Left ventricle myocardium inferior (tissue), 1 donor: ENCODE results near the gene KIAA1328. TPM values are rescaled to one million over a fixed set of nuclear protein-coding genes. Genes with fewer than 3 reads are reported as not detected.

Experiments
- DNase-seq: peaks from one replicate; pipeline ENCODE4 v3.0.0-alpha.2; 2020
- H3K27ac ChIP-seq: fragments of 200-600 bp; replicated peaks from 2 replicates; pipeline ENCODE4 v1.8.0; 2021
- H3K27me3 ChIP-seq: fragments of 200-600 bp; 2 replicates; pipeline ENCODE4 v1.8.0; 2021; ENCODE audit warnings: low read depth
- H3K36me3 ChIP-seq: fragments of 200-600 bp; 2 replicates; pipeline ENCODE4 v1.8.0; 2021
- H3K4me1 ChIP-seq: fragments of 200-600 bp; 2 replicates; pipeline ENCODE4 v1.8.0; 2021
- H3K4me3 ChIP-seq: fragments of 200-600 bp; 2 replicates; pipeline ENCODE4 v1.8.0; 2021; ENCODE audit warnings: mild to moderate bottlenecking, moderate library complexity
- H3K9me3 ChIP-seq: fragments of 200-600 bp; replicated peaks from 2 replicates; pipeline ENCODE4 v1.8.0; 2021
- intact Hi-C: fragments of 100-400 bp; cut with micrococcal nuclease; formaldehyde crosslinking; loops from one replicate; pipeline ENCODE4 v1.11.0; 2022
- total RNA-seq: library from RNA; stranded (reverse); fragmentation: NEBNext Ultra II Directional; extraction: Animal tissue kit (Norgen Biotek cat#: 25700); gene quantifications from one replicate; pipeline ENCODE4 v1.2.1, GENCODE V29; 2021
- TF ChIP-seq, protein P1 (sequence below): fragments of 200-600 bp; IDR thresholded peaks from 2 replicates; pipeline ENCODE4 v1.8.0; 2021; ENCODE audit warnings: antibody characterized with exemption, mild to moderate bottlenecking, borderline replicate concordance
- donor health status: DM: no; HTN: yes; CAD: no; lungs with severe emphysema.

KIAA1328 gene
- total RNA-seq, 1 donor from 2014 or later = 4.0 TPM

GRCh38 chr18:36947820-36948348 is 119.0 kb downstream of the KIAA1328 start:
- Histone ChIP-seq H3K4me1 (no peaks in the 10 kb centered on the region), H3K36me3 (no peaks in the 10 kb centered on the region), H3K4me3 (no peak overlapping the region), H3K9me3 (no peaks in the 10 kb centered on the region), H3K27me3 (no peaks in the 10 kb centered on the region), H3K27ac (no peak overlapping the region)
- TF ChIP-seq, protein P1, sequence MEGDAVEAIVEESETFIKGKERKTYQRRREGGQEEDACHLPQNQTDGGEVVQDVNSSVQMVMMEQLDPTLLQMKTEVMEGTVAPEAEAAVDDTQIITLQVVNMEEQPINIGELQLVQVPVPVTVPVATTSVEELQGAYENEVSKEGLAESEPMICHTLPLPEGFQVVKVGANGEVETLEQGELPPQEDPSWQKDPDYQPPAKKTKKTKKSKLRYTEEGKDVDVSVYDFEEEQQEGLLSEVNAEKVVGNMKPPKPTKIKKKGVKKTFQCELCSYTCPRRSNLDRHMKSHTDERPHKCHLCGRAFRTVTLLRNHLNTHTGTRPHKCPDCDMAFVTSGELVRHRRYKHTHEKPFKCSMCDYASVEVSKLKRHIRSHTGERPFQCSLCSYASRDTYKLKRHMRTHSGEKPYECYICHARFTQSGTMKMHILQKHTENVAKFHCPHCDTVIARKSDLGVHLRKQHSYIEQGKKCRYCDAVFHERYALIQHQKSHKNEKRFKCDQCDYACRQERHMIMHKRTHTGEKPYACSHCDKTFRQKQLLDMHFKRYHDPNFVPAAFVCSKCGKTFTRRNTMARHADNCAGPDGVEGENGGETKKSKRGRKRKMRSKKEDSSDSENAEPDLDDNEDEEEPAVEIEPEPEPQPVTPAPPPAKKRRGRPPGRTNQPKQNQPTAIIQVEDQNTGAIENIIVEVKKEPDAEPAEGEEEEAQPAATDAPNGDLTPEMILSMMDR = no peak
- intact Hi-C loops = no loop called here
- no peak for DNase-seq

- Histone ChIP-seq H3K27ac (no peak overlapping the region), H3K4me1 (no peaks in the 10 kb centered on the region), H3K4me3 (no peak overlapping the region), H3K36me3 (no peaks in the 10 kb centered on the region), H3K27me3 (no peaks in the 10 kb centered on the region), H3K9me3 (no peaks in the 10 kb centered on the region)
- intact Hi-C loops = no loop called here
- TF ChIP-seq, protein P1 = no peak
- no peak for DNase-seq
Measured at GRCh38 chr18:36950282-36950681, 121.4 kb downstream of the KIAA1328 start.

DNA sequence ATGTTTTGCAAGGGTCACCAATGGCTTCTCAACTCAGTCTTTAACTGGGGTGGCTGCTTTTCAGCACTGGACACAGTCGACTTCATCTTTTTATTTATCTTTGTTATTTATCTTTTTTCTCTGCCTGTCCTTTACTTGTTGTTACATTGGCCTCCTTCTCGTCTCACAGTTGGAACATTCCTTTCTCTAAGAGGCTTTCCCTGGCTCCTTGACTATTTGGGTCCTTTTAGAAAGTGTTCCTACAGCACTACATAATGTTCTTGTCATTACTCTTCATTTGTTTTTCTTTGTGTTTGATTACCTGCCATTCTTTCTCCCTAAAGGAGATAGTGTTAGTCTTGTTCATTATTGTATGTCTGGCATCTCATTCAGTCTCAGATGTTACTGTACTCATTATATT is 122.0 kb downstream of the KIAA1328 start:
- TF ChIP-seq, protein P1 = no peak
- no peaks in the 10 kb centered on the region for H3K36me3 ChIP-seq
- no peak overlapping the region for H3K27ac ChIP-seq
- intact Hi-C loops = no loop called here
- H3K9me3 ChIP-seq = no peaks in the 10 kb centered on the region
- no peaks in the 10 kb centered on the region for H3K27me3 ChIP-seq
- no peak for DNase-seq
- no peak overlapping the region for H3K4me3 ChIP-seq
- no peaks in the 10 kb centered on the region for H3K4me1 ChIP-seq

DNA sequence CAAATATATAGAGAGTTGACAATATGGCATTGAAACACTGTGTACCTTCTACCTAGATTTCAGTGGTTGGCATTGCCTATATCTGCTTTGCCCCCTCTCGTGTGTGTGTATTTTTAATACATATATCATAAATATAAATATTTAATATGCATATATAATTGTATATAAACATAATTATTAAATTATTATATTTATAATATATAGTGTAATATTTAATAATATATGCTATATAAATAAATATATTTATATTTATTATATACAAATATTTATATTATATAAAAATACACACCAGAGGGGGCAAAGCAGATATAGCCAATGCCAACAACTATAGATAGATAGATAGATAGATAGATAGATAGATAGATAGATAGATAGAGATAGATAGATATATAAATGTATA is 124.1 kb downstream of the KIAA1328 start:
- peaks cover 1% of the 10 kb centered on the region for H3K9me3 ChIP-seq

GRCh38 chr18:36960038-36960437 is 131.1 kb downstream of the KIAA1328 start:
- Histone ChIP-seq H3K9me3 (peaks cover 15% of the 10 kb centered on the region), H3K27me3 (no peaks in the 10 kb centered on the region), H3K4me3 (no peak overlapping the region), H3K36me3 (peaks cover 27% of the 10 kb centered on the region), H3K27ac (no peak overlapping the region), H3K4me1 (no peaks in the 10 kb centered on the region)
- intact Hi-C loops = no loop called here
- TF ChIP-seq, protein P1 = no peak
- DNase-seq = no peak

More for the DNA sequence above, 124.1 kb downstream of the KIAA1328 start:
- TF ChIP-seq, protein P1 = no peak
- Histone ChIP-seq H3K4me1 (no peaks in the 10 kb centered on the region), H3K27me3 (no peaks in the 10 kb centered on the region), H3K36me3 (peaks cover under 1% of the 10 kb centered on the region), H3K27ac (no peak overlapping the region), H3K4me3 (no peak overlapping the region)
- intact Hi-C loops = no loop called here
- DNase-seq = no peak
